ENCODE data around the gene RNF214. TPM values are rescaled to one million over a fixed set of nuclear protein-coding genes. Genes with fewer than 3 reads are reported as not detected.

The RNF214 gene
- total RNA-seq, 4 donors from 2014 or later, result 12.4 to 21.5 (median 18.4) TPM

- Histone ChIP-seq H3K4me1 (no peaks in the 10 kb centered on the region), H3K36me3 (peaks cover 22 to 98% (median 81%) of the 10 kb centered on the region in 4 donors), H3K27me3 (no peaks in the 10 kb centered on the region), H3K4me3 (no peak within 1 kb of the TSS), H3K27ac (replicated peaks in 1 of 4) (no peak within 1 kb of the TSS), H3K9me3 (no peaks in the 10 kb centered on the region)
- TF ChIP-seq POLR2AphosphoS5 (IDR thresholded peaks at IDR 0.05) (no peak), POLR2A (IDR thresholded peaks at IDR 0.05; ENCODE audit: low read depth) (no peak), EP300 (IDR thresholded peaks at IDR 0.05) (no peak)
- TF ChIP-seq, protein P1, sequence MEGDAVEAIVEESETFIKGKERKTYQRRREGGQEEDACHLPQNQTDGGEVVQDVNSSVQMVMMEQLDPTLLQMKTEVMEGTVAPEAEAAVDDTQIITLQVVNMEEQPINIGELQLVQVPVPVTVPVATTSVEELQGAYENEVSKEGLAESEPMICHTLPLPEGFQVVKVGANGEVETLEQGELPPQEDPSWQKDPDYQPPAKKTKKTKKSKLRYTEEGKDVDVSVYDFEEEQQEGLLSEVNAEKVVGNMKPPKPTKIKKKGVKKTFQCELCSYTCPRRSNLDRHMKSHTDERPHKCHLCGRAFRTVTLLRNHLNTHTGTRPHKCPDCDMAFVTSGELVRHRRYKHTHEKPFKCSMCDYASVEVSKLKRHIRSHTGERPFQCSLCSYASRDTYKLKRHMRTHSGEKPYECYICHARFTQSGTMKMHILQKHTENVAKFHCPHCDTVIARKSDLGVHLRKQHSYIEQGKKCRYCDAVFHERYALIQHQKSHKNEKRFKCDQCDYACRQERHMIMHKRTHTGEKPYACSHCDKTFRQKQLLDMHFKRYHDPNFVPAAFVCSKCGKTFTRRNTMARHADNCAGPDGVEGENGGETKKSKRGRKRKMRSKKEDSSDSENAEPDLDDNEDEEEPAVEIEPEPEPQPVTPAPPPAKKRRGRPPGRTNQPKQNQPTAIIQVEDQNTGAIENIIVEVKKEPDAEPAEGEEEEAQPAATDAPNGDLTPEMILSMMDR (IDR thresholded peaks at IDR 0.05), result no peak
- 88% methylated on average over 8 of the region's 8 CpGs for WGBS
- intact Hi-C loops (cut with DNase I), result no loop called here
- DNase-seq (ENCODE audit: extremely low spot score), result no peak
Measured at GRCh38 chr11:117290809-117291396, 58.4 kb downstream of the RNF214 start, which contains the start of gene BACE1-AS. Gene BACE1-AS (plus strand): TSS chr11:117291346.

DNA sequence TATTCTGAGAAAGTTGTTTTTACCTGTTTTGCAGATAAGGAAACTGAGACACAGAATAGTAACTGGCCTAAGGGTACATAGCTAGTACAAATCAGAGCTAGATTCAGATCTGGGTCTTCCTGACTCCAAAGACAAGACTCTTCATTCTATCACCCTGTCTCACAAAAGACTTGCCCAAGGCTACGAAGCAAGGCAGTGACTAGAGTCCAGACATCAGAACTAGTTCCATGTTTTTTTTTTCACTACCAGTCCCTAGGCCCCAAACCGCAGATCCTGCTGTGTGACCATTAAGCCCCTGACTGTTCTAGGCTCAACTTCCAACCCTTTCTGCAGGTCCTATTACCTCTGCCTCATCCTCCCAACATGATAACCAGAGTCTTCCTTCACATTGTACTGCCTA lies 60.1 kb downstream of the RNF214 start:
- WGBS, result 93% methylated on average over 2 of the region's 2 CpGs
- H3K27ac ChIP-seq (replicated peaks in 1 of 4), result no peak overlapping the region
- no peaks in the 10 kb centered on the region for H3K4me1 ChIP-seq
- H3K27me3 ChIP-seq, result no peaks in the 10 kb centered on the region
- intact Hi-C loops (cut with DNase I), result no loop called here
- DNase-seq (ENCODE audit: extremely low spot score), result no peak
- TF ChIP-seq, protein P1 (IDR thresholded peaks at IDR 0.05), result no peak
- TF ChIP-seq EP300 (IDR thresholded peaks at IDR 0.05) (no peak), POLR2AphosphoS5 (IDR thresholded peaks at IDR 0.05) (no peak), POLR2A (IDR thresholded peaks at IDR 0.05; ENCODE audit: low read depth) (no peak)
- H3K36me3 ChIP-seq, result peaks cover 19 to 88% (median 66%) of the 10 kb centered on the region in 4 donors
- no peaks in the 10 kb centered on the region for H3K9me3 ChIP-seq
- no peak overlapping the region for H3K4me3 ChIP-seq

- peaks cover 2 to 59% (median 38%) of the 10 kb centered on the region in 4 donors for H3K36me3 ChIP-seq
- H3K4me3 ChIP-seq, result no peak overlapping the region
- intact Hi-C loops (cut with DNase I), result no loop called here
- peaks cover 13 to 17% (median 15%) of the 10 kb centered on the region in 4 donors for H3K4me1 ChIP-seq
- no peaks in the 10 kb centered on the region for H3K9me3 ChIP-seq
- H3K27ac ChIP-seq (replicated peaks in 1 of 4), result no peak overlapping the region
- WGBS, result 86% methylated on average over 9 of the region's 9 CpGs
- no peak for DNase-seq (ENCODE audit: extremely low spot score)
- no peak for TF ChIP-seq EP300 (IDR thresholded peaks at IDR 0.05)
- TF ChIP-seq, protein P1 (IDR thresholded peaks at IDR 0.05), result no peak
- no peak for TF ChIP-seq POLR2A (IDR thresholded peaks at IDR 0.05; ENCODE audit: low read depth)
- TF ChIP-seq POLR2AphosphoS5 (IDR thresholded peaks at IDR 0.05), result no peak
- H3K27me3 ChIP-seq, result no peaks in the 10 kb centered on the region
Measured at GRCh38 chr11:117295438-117296137, 63.1 kb downstream of the RNF214 start.

DNA sequence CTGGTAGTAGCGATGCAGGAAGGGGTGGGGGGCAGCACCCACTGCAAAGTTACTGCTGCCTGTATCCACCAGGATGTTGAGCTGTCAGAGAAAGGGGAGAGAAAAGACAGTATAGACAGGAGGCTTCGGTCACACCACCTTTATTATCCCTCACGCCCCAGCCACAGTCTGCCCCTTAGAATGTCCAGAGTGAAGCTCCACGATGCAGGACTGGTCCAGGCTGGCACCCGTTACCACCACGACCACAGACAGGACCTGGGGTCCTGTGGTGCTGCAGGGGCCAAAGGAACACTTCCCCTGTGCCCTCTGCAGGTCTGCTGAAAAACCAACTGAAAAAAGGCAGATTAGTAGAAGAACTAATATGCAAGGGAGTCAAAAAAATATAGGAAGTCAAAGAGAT lies 64.4 kb downstream of the RNF214 start:
- H3K36me3 ChIP-seq, result peaks cover 0 to 46% (median 26%) of the 10 kb centered on the region in 4 donors
- WGBS, result 89% methylated on average over 6 of the region's 6 CpGs
- no peaks in the 10 kb centered on the region for H3K27me3 ChIP-seq
- H3K9me3 ChIP-seq, result no peaks in the 10 kb centered on the region
- no peak overlapping the region for H3K27ac ChIP-seq (replicated peaks in 1 of 4)
- no peak for DNase-seq (ENCODE audit: extremely low spot score)
- intact Hi-C loops (cut with DNase I), result no loop called here
- TF ChIP-seq POLR2A (IDR thresholded peaks at IDR 0.05; ENCODE audit: low read depth) (no peak), EP300 (IDR thresholded peaks at IDR 0.05) (no peak), POLR2AphosphoS5 (IDR thresholded peaks at IDR 0.05) (no peak)
- TF ChIP-seq, protein P1 (IDR thresholded peaks at IDR 0.05), result no peak
- H3K4me1 ChIP-seq, result peaks cover 18 to 23% (median 19%) of the 10 kb centered on the region in 4 donors
- H3K4me3 ChIP-seq, result no peak overlapping the region
